Suprapubic skin (tissue), 4 donors: Measurements from ENCODE around the gene TNK2.

Experiments used
- EP300 ChIP-seq: sonication (generic); formaldehyde crosslinking; IDR thresholded peaks from one replicate; pipeline ENCODE4 v1.6.1; 2017; ENCODE audit warnings: antibody characterized with exemption
- POLR2A ChIP-seq, 2 donors: fragments of 450-650 bp; IDR thresholded peaks; one replicate each; pipeline ENCODE4 v1.6.1; 2017; ENCODE audit warnings: antibody characterized with exemption in 2 of 2, mild to moderate bottlenecking in 2 of 2, moderate library complexity in 2 of 2
- POLR2AphosphoS5 ChIP-seq, 3 donors: sonication (generic); formaldehyde crosslinking; IDR thresholded peaks; one replicate each; pipeline ENCODE4 v1.6.1; 2017; ENCODE audit warnings: antibody characterized with exemption in 3 of 3
- TF ChIP-seq, protein P1 (sequence below), 2 donors: fragments of 200-600 bp in 1 of 2; fragments of 450-650 bp in 1 of 2; sonication (generic) in 1 of 2; IDR thresholded peaks; one replicate each; pipeline ENCODE4 v1.5.1; 2016 to 2019; ENCODE audit warnings: antibody characterized with exemption in 2 of 2, mild to moderate bottlenecking in 1 of 2, moderate library complexity in 1 of 2

DNA sequence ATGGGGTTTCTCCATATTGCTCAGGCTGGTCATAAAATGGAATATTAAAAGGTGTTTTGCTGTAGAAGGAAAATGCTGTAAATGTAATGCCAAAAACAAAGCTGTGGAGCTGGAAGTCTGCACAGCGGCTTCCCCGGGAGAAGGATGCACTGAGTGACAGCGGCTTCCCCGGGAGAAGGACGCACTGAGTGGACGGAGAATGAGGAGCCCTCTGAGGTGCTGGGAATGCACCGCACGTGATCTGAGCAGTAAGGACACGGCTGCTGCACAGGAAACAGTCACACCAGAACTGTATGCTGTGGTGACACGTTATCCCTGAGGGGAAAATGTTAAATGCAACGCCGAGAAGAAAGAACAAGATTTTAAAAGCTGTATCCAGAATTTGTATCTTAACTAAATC is 24.6 kb downstream of the TNK2 start:
- TF ChIP-seq, protein P1, sequence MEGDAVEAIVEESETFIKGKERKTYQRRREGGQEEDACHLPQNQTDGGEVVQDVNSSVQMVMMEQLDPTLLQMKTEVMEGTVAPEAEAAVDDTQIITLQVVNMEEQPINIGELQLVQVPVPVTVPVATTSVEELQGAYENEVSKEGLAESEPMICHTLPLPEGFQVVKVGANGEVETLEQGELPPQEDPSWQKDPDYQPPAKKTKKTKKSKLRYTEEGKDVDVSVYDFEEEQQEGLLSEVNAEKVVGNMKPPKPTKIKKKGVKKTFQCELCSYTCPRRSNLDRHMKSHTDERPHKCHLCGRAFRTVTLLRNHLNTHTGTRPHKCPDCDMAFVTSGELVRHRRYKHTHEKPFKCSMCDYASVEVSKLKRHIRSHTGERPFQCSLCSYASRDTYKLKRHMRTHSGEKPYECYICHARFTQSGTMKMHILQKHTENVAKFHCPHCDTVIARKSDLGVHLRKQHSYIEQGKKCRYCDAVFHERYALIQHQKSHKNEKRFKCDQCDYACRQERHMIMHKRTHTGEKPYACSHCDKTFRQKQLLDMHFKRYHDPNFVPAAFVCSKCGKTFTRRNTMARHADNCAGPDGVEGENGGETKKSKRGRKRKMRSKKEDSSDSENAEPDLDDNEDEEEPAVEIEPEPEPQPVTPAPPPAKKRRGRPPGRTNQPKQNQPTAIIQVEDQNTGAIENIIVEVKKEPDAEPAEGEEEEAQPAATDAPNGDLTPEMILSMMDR (IDR thresholded peaks at IDR 0.05), result no peak
- TF ChIP-seq POLR2AphosphoS5 (IDR thresholded peaks at IDR 0.05) (no peak), POLR2A (IDR thresholded peaks at IDR 0.05) (no peak), EP300 (no peak)
